HCT116 (cell line): ENCODE data around the gene NRBF2. TPM values are rescaled to one million over a fixed set of nuclear protein-coding genes. Genes with fewer than 3 reads are reported as not detected.
A peak's percentile ranks its signal among the peaks of the same experiment; 100 is the strongest.

ENCODE experiments used
- ATAC-seq: fragments of 200-7000 bp; cut with Tn5 transposase; 2 replicates; pipeline ENCODE4 v1.9.1; 2020; ENCODE audit warnings: mild to moderate bottlenecking, moderate library complexity
- BruUV-seq: library from RNA; stranded (reverse); fragments of 400-500 nt; replicated peaks from 2 replicates; lab custom pipeline; 2021; lab: Mats Ljungman, UMichigan
- CTCF ChIA-PET: fragments of 300-600 bp; sonication (Branson Sonifier 250); formaldehyde crosslinking; loops from one replicate; lab custom pipeline; 2021; ENCODE audit warnings: antibody characterized with exemption; lab: Charles Lee
- POLR2A ChIA-PET: fragments of 300-600, 350-600 bp; sonication (Branson Sonifier 250); formaldehyde crosslinking; loops from one replicate; lab custom pipeline; 2021; ENCODE audit warnings: antibody characterized with exemption; lab: Charles Lee
- RAD21 ChIA-PET, 2 experiments: fragments of 300-600 bp; sonication (Branson Sonifier 250); formaldehyde crosslinking; loops; one replicate each; lab custom pipeline; 2023; ENCODE audit warnings: low total read pairs in 2 of 2; ENCODE audit not compliant: uncharacterized antibody in 2 of 2, unreplicated experiment in 2 of 2, low non-redundant PET in 1 of 2; lab: Charles Lee
- DNase-seq: peaks from one replicate; pipeline ENCODE4 v3.0.0-alpha.2; 2010; ENCODE audit warnings: low read depth, low spot score
- H2AFZ ChIP-seq: fragments of 200-600 bp; shearing (Covaris generic), sonication (generic); 2 replicates; pipeline ENCODE4 v1.6.1; 2017; ENCODE audit warnings: low read depth, mixed run types, mixed read lengths, antibody characterized with exemption, low read length; ENCODE audit not compliant: poor library complexity, severe bottlenecking
- H3K27ac ChIP-seq: 2 replicates; pipeline ENCODE4 v1.5.1; 2012; ENCODE audit warnings: low read depth, low read length
- H3K27me3 ChIP-seq: fragments of 200-600 bp; sonication (generic); 2 replicates; pipeline ENCODE4 v1.6.1; 2016; ENCODE audit warnings: mixed run types, low read length, mixed read lengths; ENCODE audit not compliant: insufficient read depth
- H3K36me3 ChIP-seq, 2 experiments: fragments of 200-500 bp in 1 of 2; fragments of 200-600 bp in 1 of 2; sonication (Bioruptor generic) in 1 of 2; sonication (generic) in 1 of 2; 2 replicates each; pipeline versions ENCODE4 v1.5.1 to v1.6.1; 2014 to 2016; ENCODE audit warnings: low read length in 2 of 2, inconsistent platforms in 1 of 2, mixed read lengths in 1 of 2, mixed run types in 1 of 2; ENCODE audit not compliant: insufficient read depth in 2 of 2, control insufficient read depth in 1 of 2
- H3K4me1 ChIP-seq, 2 experiments: fragments of 200-600 bp in 1 of 2; sonication (generic) in 1 of 2; 2 replicates each; pipeline versions ENCODE4 v1.5.1 to v1.6.1; 2012 to 2017; ENCODE audit warnings: low read length in 2 of 2, inconsistent platforms in 1 of 2, mild to moderate bottlenecking in 1 of 2, mixed read lengths in 1 of 2, mixed run types in 1 of 2, moderate library complexity in 1 of 2; ENCODE audit not compliant: insufficient read depth in 2 of 2, control insufficient read depth in 1 of 2
- H3K4me2 ChIP-seq: fragments of 200-600 bp; sonication (generic); 2 replicates; pipeline ENCODE4 v1.6.1; 2017; ENCODE audit warnings: mixed run types, low read length, mixed read lengths
- H3K4me3 ChIP-seq, 2 experiments: fragments of 200-600 bp in 1 of 2; sonication (generic) in 1 of 2; replicated peaks in 1 of 2; 2 replicates each; pipeline ENCODE4 v1.5.1; 2011 to 2016; ENCODE audit warnings: low read length in 2 of 2, control low read depth in 1 of 2, low read depth in 1 of 2, mild to moderate bottlenecking in 1 of 2, mixed read lengths in 1 of 2, mixed run types in 1 of 2
- H3K79me2 ChIP-seq: fragments of 200-600 bp; sonication (generic); 2 replicates; pipeline ENCODE4 v1.6.1; 2017; ENCODE audit warnings: mild to moderate bottlenecking, mixed run types, low read length, moderate library complexity, mixed read lengths; ENCODE audit not compliant: insufficient read depth
- H3K9ac ChIP-seq: fragments of 200-600 bp; sonication (generic); 2 replicates; pipeline ENCODE4 v1.6.1; 2016; ENCODE audit warnings: low read length, mixed read lengths
- H3K9me2 ChIP-seq: fragments of 200-600 bp; sonication (generic), shearing (Covaris generic); 2 replicates; pipeline ENCODE4 v1.6.1; 2017; ENCODE audit warnings: mixed run types, mild to moderate bottlenecking, moderate library complexity; ENCODE audit not compliant: insufficient read depth
- H3K9me3 ChIP-seq, 2 experiments: fragments of 200-500 bp in 1 of 2; fragments of 200-600 bp in 1 of 2; sonication (Bioruptor generic) in 1 of 2; sonication (generic) in 1 of 2; 2 replicates each; pipeline ENCODE4 v1.6.1; 2014 to 2017; ENCODE audit warnings: low read length in 2 of 2, mixed read lengths in 2 of 2, inconsistent platforms in 1 of 2, low read depth in 1 of 2, mild to moderate bottlenecking in 1 of 2, mixed run types in 1 of 2, moderate library complexity in 1 of 2; ENCODE audit not compliant: control insufficient read depth in 1 of 2, insufficient read depth in 1 of 2
- H4K20me1 ChIP-seq: fragments of 200-600 bp; sonication (generic), shearing (Covaris generic); 2 replicates; pipeline ENCODE4 v1.6.1; 2017; ENCODE audit warnings: mixed run types, mild to moderate bottlenecking, moderate library complexity; ENCODE audit not compliant: insufficient read depth
- POLR2A ChIP-seq: IDR thresholded peaks from 2 replicates; pipeline ENCODE4 v1.7.0; 2011; ENCODE audit warnings: borderline replicate concordance; ENCODE audit not compliant: insufficient read depth, insufficient read length; ENCODE audit errors: extremely low read depth
- RAD21 ChIP-seq: IDR thresholded peaks from 2 replicates; pipeline ENCODE4 v1.6.1; 2012; ENCODE audit warnings: low read depth, mild to moderate bottlenecking
- YY1 ChIP-seq: IDR thresholded peaks from 2 replicates; pipeline ENCODE4 v1.6.1; 2011; ENCODE audit warnings: low read length, low read depth, moderate library complexity, mild to moderate bottlenecking; ENCODE audit not compliant: insufficient replicate concordance; ENCODE audit errors: extremely low read depth
- intact Hi-C: fragments of 100-400 bp; cut with micrococcal nuclease; formaldehyde crosslinking; loops from 2 replicates; pipeline ENCODE4 v1.10.0; 2022
- total RNA-seq: library from RNA; stranded (reverse); gene quantifications from one replicate; pipeline ENCODE4 v1.2.1, GENCODE V29; 2021; ENCODE audit not compliant: unreplicated experiment
- TF ChIP-seq, protein P1 (sequence below), 3 experiments: fragments of 200-600 bp in 1 of 3; sonication (generic) in 1 of 3; IDR thresholded peaks in 2 of 3; conservative IDR thresholded peaks in 1 of 3; 2 replicates each; pipeline ENCODE4 v1.5.1; 2012 to 2017; ENCODE audit warnings: low read depth in 2 of 3, low read length in 2 of 3, antibody characterized with exemption in 1 of 3, borderline replicate concordance in 1 of 3, control low read depth in 1 of 3, mild to moderate bottlenecking in 1 of 3, mixed read lengths in 1 of 3, mixed run types in 1 of 3, moderate library complexity in 1 of 3; ENCODE audit not compliant: insufficient read depth in 1 of 3
- TF ChIP-seq, protein P2 (sequence below): IDR thresholded peaks from 2 replicates; pipeline ENCODE4 v1.6.1; 2012

The NRBF2 gene
- total RNA-seq, 1 experiment from 2014 or later = 20.2 TPM

DNA sequence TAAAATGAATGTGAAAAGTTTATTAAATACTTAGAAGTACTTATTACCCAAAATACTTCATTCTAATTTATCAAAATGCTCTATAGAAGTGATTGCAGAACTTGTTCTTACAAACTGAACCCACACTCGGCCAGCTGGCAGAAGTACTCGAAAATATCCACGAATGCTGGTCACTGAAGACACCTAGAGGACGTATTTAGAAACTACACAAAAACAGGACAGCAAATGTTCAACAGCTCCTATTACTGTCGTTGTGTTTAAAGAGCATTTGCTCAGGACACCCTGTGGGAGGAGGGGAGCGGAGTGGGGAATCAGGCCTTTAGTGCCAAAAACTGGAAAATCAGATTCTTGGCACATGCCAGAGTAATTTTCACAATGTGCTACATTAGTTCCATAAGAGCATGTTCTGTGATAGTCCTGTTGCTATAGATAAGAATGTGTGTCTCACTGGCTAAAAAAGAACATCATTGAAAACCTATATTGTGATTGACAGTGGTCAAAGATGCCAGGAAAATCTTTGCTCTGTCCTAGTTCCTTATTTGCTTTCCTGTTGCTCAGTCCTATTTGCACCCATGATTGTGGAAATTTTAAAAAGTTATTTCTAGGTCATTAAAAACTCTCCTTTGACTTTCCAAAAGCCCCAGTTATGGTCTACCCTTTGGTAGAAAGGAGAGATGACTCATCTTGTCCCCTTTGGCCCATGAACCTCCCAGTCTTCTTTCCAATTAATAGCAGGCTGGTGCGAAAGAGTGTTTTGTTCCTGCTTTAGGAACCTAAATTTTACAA, 49.0 kb upstream of the NRBF2 start:
- no peaks in the 10 kb centered on the region for H3K9me3 ChIP-seq
- ChIA-PET POLR2A (interaction anchor here (1.0 to 1.2 kb wide), 2 partner anchors 49 to 266 kb away, joined by 3 to 4 read pairs; partner anchors contain the start of gene NRBF2), CTCF (interaction anchor here (0.6 to 1.9 kb wide), 9 partner anchors 11 to 592 kb away, joined by 3 to 11 read pairs (median 5); partner anchors contain the start of gene EGR2), RAD21 (interaction anchor here (0.7 to 2.0 kb wide), 2 partner anchors 266 to 636 kb away, joined by 4 to 5 read pairs; no protein-coding TSS in a partner anchor)
- peak overlapping the region; percentile 77 for H2AFZ ChIP-seq
- H3K27ac ChIP-seq = no peak overlapping the region
- no peaks in the 10 kb centered on the region for H3K79me2 ChIP-seq
- no TSS peak for BruUV-seq
- no peaks in the 10 kb centered on the region for H3K36me3 ChIP-seq
- intact Hi-C loops = loop anchor here (1.0 to 5.0 kb wide), 5 partner anchors 267 to 647 kb away; partner anchors contain the start of gene EGR2
- peak; percentile 71 for DNase-seq
- peak; percentile 94 for ATAC-seq
- H3K4me1 ChIP-seq = no peaks in the 10 kb centered on the region; a peak in 1 of 4 replicates
- TF ChIP-seq POLR2A (no peak), YY1 (no peak), RAD21 (peak; percentile 91)
- TF ChIP-seq, protein P1, sequence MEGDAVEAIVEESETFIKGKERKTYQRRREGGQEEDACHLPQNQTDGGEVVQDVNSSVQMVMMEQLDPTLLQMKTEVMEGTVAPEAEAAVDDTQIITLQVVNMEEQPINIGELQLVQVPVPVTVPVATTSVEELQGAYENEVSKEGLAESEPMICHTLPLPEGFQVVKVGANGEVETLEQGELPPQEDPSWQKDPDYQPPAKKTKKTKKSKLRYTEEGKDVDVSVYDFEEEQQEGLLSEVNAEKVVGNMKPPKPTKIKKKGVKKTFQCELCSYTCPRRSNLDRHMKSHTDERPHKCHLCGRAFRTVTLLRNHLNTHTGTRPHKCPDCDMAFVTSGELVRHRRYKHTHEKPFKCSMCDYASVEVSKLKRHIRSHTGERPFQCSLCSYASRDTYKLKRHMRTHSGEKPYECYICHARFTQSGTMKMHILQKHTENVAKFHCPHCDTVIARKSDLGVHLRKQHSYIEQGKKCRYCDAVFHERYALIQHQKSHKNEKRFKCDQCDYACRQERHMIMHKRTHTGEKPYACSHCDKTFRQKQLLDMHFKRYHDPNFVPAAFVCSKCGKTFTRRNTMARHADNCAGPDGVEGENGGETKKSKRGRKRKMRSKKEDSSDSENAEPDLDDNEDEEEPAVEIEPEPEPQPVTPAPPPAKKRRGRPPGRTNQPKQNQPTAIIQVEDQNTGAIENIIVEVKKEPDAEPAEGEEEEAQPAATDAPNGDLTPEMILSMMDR (IDR thresholded peaks at IDR 0.05 in 2 of 3, conservative IDR thresholded peaks at IDR 0.05 in 1 of 3; ENCODE audit: borderline replicate concordance in 1 of 3, insufficient read depth in 1 of 3, low read depth in 2 of 3, low read length in 2 of 3) = peak; percentile 48 to 75 (median 75)
- TF ChIP-seq, protein P2, sequence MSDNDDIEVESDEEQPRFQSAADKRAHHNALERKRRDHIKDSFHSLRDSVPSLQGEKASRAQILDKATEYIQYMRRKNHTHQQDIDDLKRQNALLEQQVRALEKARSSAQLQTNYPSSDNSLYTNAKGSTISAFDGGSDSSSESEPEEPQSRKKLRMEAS = no peak
- H3K9ac ChIP-seq = no peak overlapping the region
- no peaks in the 10 kb centered on the region for H4K20me1 ChIP-seq
- no peak overlapping the region for H3K4me3 ChIP-seq
- H3K9me2 ChIP-seq = no peaks in the 10 kb centered on the region
- no peak overlapping the region; the same call in 1 of the 2 replicates for H3K4me2 ChIP-seq
- H3K27me3 ChIP-seq = no peaks in the 10 kb centered on the region
